Measurements from ENCODE around the gene METTL9.

The METTL9 gene

GRCh38 chr16:21694609-21695008 lies 95.2 kb downstream of the METTL9 start:
- TF ChIP-seq CTCF (IDR thresholded peaks at IDR 0.05; ENCODE audit: low read depth, low read length) (no peak), EZH2phosphoT487 (IDR thresholded peaks at IDR 0.05; ENCODE audit: low read depth) (no peak)
- Histone ChIP-seq H3K4me1 (ENCODE audit: low read length) (no peaks in the 10 kb centered on the region), H4K20me1 (ENCODE audit: insufficient read depth, low read length) (no peaks in the 10 kb centered on the region), H3K27me3 (ENCODE audit: low read depth, low read length) (peaks cover 18% of the 10 kb centered on the region), H2AFZ (ENCODE audit: low read depth, low read length) (no peak overlapping the region), H3K79me2 (ENCODE audit: low read length) (no peaks in the 10 kb centered on the region), H3K9ac (ENCODE audit: low read length) (no peak overlapping the region), H3K4me3 (ENCODE audit: low read length) (no peak overlapping the region), H3K4me2 (ENCODE audit: low read length) (no peak overlapping the region), H3K27ac (ENCODE audit: low read length) (no peak overlapping the region), H3K9me3 (ENCODE audit: insufficient read depth, low read length) (no peaks in the 10 kb centered on the region), H3K36me3 (replicated peaks; ENCODE audit: low read depth, low read length) (no peaks in the 10 kb centered on the region)

- no peak overlapping the region for H3K4me2 ChIP-seq (ENCODE audit: low read length)
- TF ChIP-seq CTCF (IDR thresholded peaks at IDR 0.05; ENCODE audit: low read depth, low read length) (no peak), EZH2phosphoT487 (IDR thresholded peaks at IDR 0.05; ENCODE audit: low read depth) (no peak)
- H3K4me1 ChIP-seq (ENCODE audit: low read length): peaks cover under 1% of the 10 kb centered on the region; the same call in 1 of the 2 replicates
- H3K9ac ChIP-seq (ENCODE audit: low read length): no peak overlapping the region
- no peak overlapping the region for H3K4me3 ChIP-seq (ENCODE audit: low read length)
- no peak overlapping the region for H3K27ac ChIP-seq (ENCODE audit: low read length)
- no peaks in the 10 kb centered on the region for H3K36me3 ChIP-seq (replicated peaks; ENCODE audit: low read depth, low read length)
- no peaks in the 10 kb centered on the region for H4K20me1 ChIP-seq (ENCODE audit: insufficient read depth, low read length)
- H3K9me3 ChIP-seq (ENCODE audit: insufficient read depth, low read length): no peaks in the 10 kb centered on the region
- peaks cover 22% of the 10 kb centered on the region for H3K27me3 ChIP-seq (ENCODE audit: low read depth, low read length)
- H3K79me2 ChIP-seq (ENCODE audit: low read length): no peaks in the 10 kb centered on the region
- no peak overlapping the region for H2AFZ ChIP-seq (ENCODE audit: low read depth, low read length)
Observed at GRCh38 chr16:21697032-21697431, 97.7 kb downstream of the METTL9 start.

- Histone ChIP-seq H3K27ac (ENCODE audit: low read length) (no peak overlapping the region), H2AFZ (ENCODE audit: low read depth, low read length) (no peak overlapping the region), H3K36me3 (replicated peaks; ENCODE audit: low read depth, low read length) (no peaks in the 10 kb centered on the region), H3K4me2 (ENCODE audit: low read length) (no peak overlapping the region), H3K4me1 (ENCODE audit: low read length) (peaks cover 9% of the 10 kb centered on the region), H3K9ac (ENCODE audit: low read length) (no peak overlapping the region), H3K27me3 (ENCODE audit: low read depth, low read length) (peaks cover 28% of the 10 kb centered on the region), H3K4me3 (ENCODE audit: low read length) (no peak overlapping the region), H3K9me3 (ENCODE audit: insufficient read depth, low read length) (no peaks in the 10 kb centered on the region), H3K79me2 (ENCODE audit: low read length) (no peaks in the 10 kb centered on the region), H4K20me1 (ENCODE audit: insufficient read depth, low read length) (no peaks in the 10 kb centered on the region)
- TF ChIP-seq CTCF (IDR thresholded peaks at IDR 0.05; ENCODE audit: low read depth, low read length) (peak; percentile 46), EZH2phosphoT487 (IDR thresholded peaks at IDR 0.05; ENCODE audit: low read depth) (no peak)
Observed at GRCh38 chr16:21698169-21699032, 99.0 kb downstream of the METTL9 start.

- Histone ChIP-seq H3K9ac (ENCODE audit: low read length) (no peak overlapping the region), H2AFZ (ENCODE audit: low read depth, low read length) (no peak overlapping the region), H3K9me3 (ENCODE audit: insufficient read depth, low read length) (no peaks in the 10 kb centered on the region), H3K79me2 (ENCODE audit: low read length) (no peaks in the 10 kb centered on the region), H3K36me3 (replicated peaks; ENCODE audit: low read depth, low read length) (no peaks in the 10 kb centered on the region), H3K4me2 (ENCODE audit: low read length) (no peak overlapping the region), H4K20me1 (ENCODE audit: insufficient read depth, low read length) (no peaks in the 10 kb centered on the region), H3K27ac (ENCODE audit: low read length) (no peak overlapping the region), H3K4me3 (ENCODE audit: low read length) (no peak overlapping the region), H3K4me1 (ENCODE audit: low read length) (peaks cover 18% of the 10 kb centered on the region), H3K27me3 (ENCODE audit: low read depth, low read length) (peaks cover 21% of the 10 kb centered on the region)
- no peak for TF ChIP-seq EZH2phosphoT487 (IDR thresholded peaks at IDR 0.05; ENCODE audit: low read depth)
- no peak for TF ChIP-seq CTCF (IDR thresholded peaks at IDR 0.05; ENCODE audit: low read depth, low read length)
Observed at GRCh38 chr16:21701271-21701670, 101.9 kb downstream of the METTL9 start.
